Natural killer cell (primary cell): Measurements from ENCODE around the gene FALEC. TPM values are rescaled to one million over a fixed set of nuclear protein-coding genes. Genes with fewer than 3 reads are reported as not detected.

ENCODE experiments used
- total RNA-seq, 4 donors: library from RNA; stranded (reverse); fragments of 120-200 nt in 1 of 4; gene quantifications; one replicate each; pipeline versions ENCODE4 v1.2.3 to v1.2.4, GENCODE V29; 2013 to 2022

FALEC gene
- total RNA-seq, 3 donors from 2014 or later (not counting 1 experiment from before 2014, with no cell fraction given), result not detected

Other genes starting within 250 kb of the FALEC start
- gene APH1A, start 246.7 kb upstream of the FALEC start, total RNA-seq, result 100 to 1,000 TPM; 133 to 153 (median 143) TPM
- 1 to 10 TPM in 2 of 3 donors, under 1 TPM in 1; 0.97 to 3.7 (median 1.6) TPM for gene C1orf54, start 243.0 kb upstream of the FALEC start, total RNA-seq
- 1 to 10 TPM in 2 of 3 donors, under 1 TPM in 1; 0.33 to 2.4 (median 1.9) TPM for gene CIART, start 233.2 kb upstream of the FALEC start, total RNA-seq
- 10 to 100 TPM; 40.9 to 50.9 (median 42.2) TPM for gene MRPS21, start 221.9 kb upstream of the FALEC start, total RNA-seq
- 100 to 1,000 TPM; 122 to 156 (median 148) TPM for gene PRPF3, start 194.2 kb upstream of the FALEC start, total RNA-seq
- 10 to 100 TPM; 30.3 to 38.8 (median 34.0) TPM for gene RPRD2, start 151.6 kb upstream of the FALEC start, total RNA-seq
- 10 to 100 TPM; 34.7 to 50.0 (median 44.9) TPM for gene TARS2, start 28.3 kb upstream of the FALEC start, total RNA-seq
- gene ECM1, start 7.6 kb upstream of the FALEC start, total RNA-seq, result under 1 TPM in 2 of 3 donors, not detected in 1; 0.42 to 0.43 TPM
- gene ADAMTSL4, start 33.7 kb downstream of the FALEC start, total RNA-seq, result 1 to 10 TPM; 1.7 to 2.9 (median 2.9) TPM
- 1,000 to 10,000 TPM in 1 of 3 donors, 100 to 1,000 TPM in 2; 929 to 1,396 (median 938) TPM for gene MCL1, start 63.9 kb downstream of the FALEC start, total RNA-seq
- gene ENSA, start 113.9 kb downstream of the FALEC start, total RNA-seq, result 100 to 1,000 TPM; 185 to 228 (median 220) TPM
- 10 to 100 TPM in 2 of 3 donors, 1 to 10 TPM in 1; 6.2 to 13.6 (median 10.3) TPM for gene GOLPH3L, start 181.4 kb downstream of the FALEC start, total RNA-seq
- under 1 TPM in 2 of 3 donors, not detected in 1; 0.57 to 0.65 TPM for gene HORMAD1, start 205.1 kb downstream of the FALEC start, total RNA-seq